RWPE2 (cell line): Measurements from ENCODE around the gene CRMP1.

Experiments
- ATAC-seq: fragments of 200-7000 bp; cut with Tn5 transposase; 3 replicates; pipeline ENCODE4 v1.9.1; 2021; ENCODE audit warnings: low read depth
- DNase-seq: peaks from one replicate; pipeline ENCODE4 v3.0.0-alpha.2; 2020; ENCODE audit warnings: low spot score
- H3K27ac ChIP-seq: fragments of 450-650 bp; 2 replicates; pipeline ENCODE4 v1.5.1; 2017; ENCODE audit warnings: mild to moderate bottlenecking; ENCODE audit not compliant: poor library complexity, severe bottlenecking
- H3K27me3 ChIP-seq: fragments of 250-450 bp; sonication (Bioruptor Pico); 2 replicates; pipeline ENCODE4 v1.5.1; 2021; ENCODE audit warnings: mild to moderate bottlenecking, moderate library complexity; ENCODE audit not compliant: insufficient read depth, poor library complexity, severe bottlenecking
- H3K36me3 ChIP-seq: fragments of 250-450 bp; sonication (Bioruptor Pico); 2 replicates; pipeline ENCODE4 v1.5.1; 2020; ENCODE audit warnings: low read depth, mild to moderate bottlenecking, moderate library complexity
- H3K4me1 ChIP-seq: fragments of 250-450 bp; sonication (Bioruptor Pico); 2 replicates; pipeline ENCODE4 v1.5.1; 2021; ENCODE audit warnings: mild to moderate bottlenecking, moderate library complexity; ENCODE audit not compliant: insufficient read depth, poor library complexity, severe bottlenecking
- H3K4me3 ChIP-seq: fragments of 250-450 bp; sonication (Bioruptor Pico); 2 replicates; pipeline ENCODE4 v1.5.1; 2021; ENCODE audit warnings: mild to moderate bottlenecking, moderate library complexity; ENCODE audit not compliant: severe bottlenecking
- H3K9me3 ChIP-seq: fragments of 250-450 bp; sonication (Bioruptor Pico); 2 replicates; pipeline ENCODE4 v1.5.1; 2021; ENCODE audit warnings: mild to moderate bottlenecking, moderate library complexity; ENCODE audit not compliant: severe bottlenecking
- CTCF ChIP-seq: fragments of 450-650 bp; IDR thresholded peaks from one replicate; pipeline ENCODE4 v1.5.1; 2017; ENCODE audit warnings: mild to moderate bottlenecking, moderate library complexity; ENCODE audit not compliant: poor library complexity, severe bottlenecking

CRMP1 gene

GRCh38 chr4:5869966-5870619 lies 22.8 kb downstream of the CRMP1 start:
- Histone ChIP-seq H3K27me3 (peaks cover 20% of the 10 kb centered on the region), H3K9me3 (no peaks in the 10 kb centered on the region), H3K27ac (no peak overlapping the region), H3K36me3 (no peaks in the 10 kb centered on the region), H3K4me3 (no peak overlapping the region), H3K4me1 (no peaks in the 10 kb centered on the region)
- no peak for TF ChIP-seq CTCF
- ATAC-seq (no peak), DNase-seq (no peak)

GRCh38 chr4:5867866-5868265 lies 25.0 kb downstream of the CRMP1 start:
- no peak for TF ChIP-seq CTCF
- Histone ChIP-seq H3K27me3 (peaks cover 20% of the 10 kb centered on the region), H3K27ac (no peak overlapping the region), H3K36me3 (no peaks in the 10 kb centered on the region), H3K4me1 (peaks cover 6% of the 10 kb centered on the region), H3K9me3 (no peaks in the 10 kb centered on the region), H3K4me3 (no peak overlapping the region)
- no peak for DNase-seq
- no peak for ATAC-seq

GRCh38 chr4:5866841-5867813 lies 25.8 kb downstream of the CRMP1 start:
- DNase-seq (no peak), ATAC-seq (no peak)
- TF ChIP-seq CTCF, result no peak
- no peak overlapping the region for H3K4me3 ChIP-seq
- H3K27me3 ChIP-seq, result peaks cover 20% of the 10 kb centered on the region
- H3K4me1 ChIP-seq, result peaks cover 6% of the 10 kb centered on the region
- no peaks in the 10 kb centered on the region for H3K9me3 ChIP-seq
- H3K36me3 ChIP-seq, result no peaks in the 10 kb centered on the region
- H3K27ac ChIP-seq, result no peak overlapping the region

- Histone ChIP-seq H3K4me3 (no peak overlapping the region), H3K9me3 (no peaks in the 10 kb centered on the region), H3K4me1 (peaks cover 6% of the 10 kb centered on the region), H3K27ac (no peak overlapping the region), H3K27me3 (peaks cover 20% of the 10 kb centered on the region), H3K36me3 (no peaks in the 10 kb centered on the region)
- ATAC-seq (no peak), DNase-seq (no peak)
- no peak for TF ChIP-seq CTCF
These were observed 26.8 kb downstream of the CRMP1 start for GRCh38 chr4:5865896-5866599.
